HepG2 (cell line): ENCODE results near the gene YY1. TPM values are rescaled to one million over a fixed set of nuclear protein-coding genes. Genes with fewer than 3 reads are reported as not detected.

Source experiments
- CENPT ChIP-seq: sonication (generic); formaldehyde crosslinking; IDR thresholded peaks from 2 replicates; pipeline ENCODE4 v1.8.0; 2022; ENCODE audit warnings: low read depth, mild to moderate bottlenecking, moderate library complexity, missing genetic modification reagents
- MAZ ChIP-seq, 2 experiments: sonication (generic) in 1 of 2; formaldehyde crosslinking in 1 of 2; IDR thresholded peaks; 2 replicates each; pipeline versions ENCODE4 v1.5.0 to v1.6.1; 2012 to 2020; ENCODE audit warnings: low read depth in 2 of 2, mild to moderate bottlenecking in 2 of 2, borderline replicate concordance in 1 of 2, improper control_type of control experiment in 1 of 2, low read length in 1 of 2, missing genetic modification reagents in 1 of 2, moderate library complexity in 1 of 2
- NR2F6 ChIP-seq, 2 experiments: IDR thresholded peaks; 2 replicates each; pipeline ENCODE4 v1.6.1; 2016; ENCODE audit warnings: antibody characterized with exemption in 1 of 2, mild to moderate bottlenecking in 1 of 2
- REPIN1 ChIP-seq: sonication (generic); formaldehyde crosslinking; IDR thresholded peaks from 2 replicates; pipeline ENCODE4 v1.8.0; 2022; ENCODE audit warnings: missing genetic modification reagents, low read depth, mild to moderate bottlenecking, borderline replicate concordance
- SALL1 ChIP-seq: sonication (generic); formaldehyde crosslinking; IDR thresholded peaks from 2 replicates; pipeline ENCODE4 v1.8.0; 2022; ENCODE audit warnings: mild to moderate bottlenecking, missing genetic modification reagents
- SETDB1 ChIP-seq: sonication (generic); formaldehyde crosslinking; IDR thresholded peaks from 2 replicates; pipeline ENCODE4 v1.5.1; 2020; ENCODE audit warnings: missing genetic modification reagents, mild to moderate bottlenecking, borderline replicate concordance
- SP1 ChIP-seq, 2 experiments: fragments of 450-650 bp in 1 of 2; sonication (generic) in 1 of 2; formaldehyde crosslinking in 1 of 2; IDR thresholded peaks; 2 replicates each; pipeline versions ENCODE4 v1.4.0 to v1.6.1; 2016 to 2020; ENCODE audit warnings: missing genetic modification reagents in 1 of 2
- SPEN ChIP-seq: sonication (generic); formaldehyde crosslinking; IDR thresholded peaks from 2 replicates; pipeline ENCODE4 v1.5.1; 2020; ENCODE audit warnings: low read depth, mild to moderate bottlenecking, missing genetic modification reagents
- THYN1 ChIP-seq: sonication (generic); formaldehyde crosslinking; IDR thresholded peaks from 2 replicates; pipeline ENCODE4 v1.8.1; 2023; ENCODE audit warnings: low read depth, mild to moderate bottlenecking, moderate library complexity, missing genetic modification reagents, borderline replicate concordance
- ZNF263 ChIP-seq: sonication (generic); formaldehyde crosslinking; IDR thresholded peaks from 2 replicates; pipeline ENCODE4 v1.4.0; 2020; ENCODE audit warnings: missing genetic modification reagents
- ZNF546 ChIP-seq: sonication (generic); formaldehyde crosslinking; conservative IDR thresholded peaks from 2 replicates; pipeline ENCODE4 v1.8.1; 2023; ENCODE audit warnings: mild to moderate bottlenecking, missing genetic modification reagents
- ZNF598 ChIP-seq: sonication (generic); formaldehyde crosslinking; IDR thresholded peaks from 2 replicates; pipeline ENCODE4 v1.5.1; 2020; ENCODE audit warnings: mild to moderate bottlenecking, missing genetic modification reagents, borderline replicate concordance
- ZNF607 ChIP-seq: sonication (generic); formaldehyde crosslinking; IDR thresholded peaks from 2 replicates; pipeline ENCODE4 v1.5.1; 2020; ENCODE audit warnings: missing genetic modification reagents, mild to moderate bottlenecking, borderline replicate concordance
- polyA plus RNA-seq, 8 experiments: library from polyadenylated mRNA; depleted of rRNA in 3 of 8; stranded (reverse) in 7 of 8; unstranded in 1 of 8; fragments of >200 nt; fragmentation: Illumina TruSeq in 4 of 8; extraction: Trizol in 4 of 8; gene quantifications; 2 replicates each; pipeline versions ENCODE4 v1.2.1 to v1.2.3, GENCODE V29; 2011 to 2016; ENCODE audit warnings: low read depth in 4 of 8, missing spikeins in 1 of 8, mixed read lengths in 1 of 8; ENCODE audit not compliant: insufficient read depth in 1 of 8
- total RNA-seq, 5 experiments: library from RNA; depleted of rRNA; stranded (reverse); fragments of >200 nt; fragmentation: Illumina TruSeq; extraction: Trizol; gene quantifications; 2 replicates each; pipeline ENCODE4 v1.2.3, GENCODE V29; 2016; ENCODE audit warnings: low read depth in 1 of 5
- TF ChIP-seq, protein P1 (sequence below): conservative IDR thresholded peaks from 2 replicates; pipeline ENCODE4 v1.6.1; 2018; ENCODE audit warnings: missing genetic modification reagents
- TF ChIP-seq, protein P2 (sequence below): sonication (generic); formaldehyde crosslinking; IDR thresholded peaks from 2 replicates; pipeline ENCODE4 v1.5.0; 2020; ENCODE audit warnings: missing genetic modification reagents
- TF ChIP-seq, protein P3 (sequence below): sonication (generic); formaldehyde crosslinking; IDR thresholded peaks from 2 replicates; pipeline ENCODE4 v1.5.1; 2020; ENCODE audit warnings: missing genetic modification reagents, mild to moderate bottlenecking, borderline replicate concordance
- TF ChIP-seq, protein P4 (sequence below): sonication (generic); formaldehyde crosslinking; IDR thresholded peaks from 2 replicates; pipeline ENCODE4 v1.8.0; 2022; ENCODE audit warnings: mild to moderate bottlenecking, missing genetic modification reagents
- TF ChIP-seq, protein P5 (sequence below): sonication (generic); formaldehyde crosslinking; conservative IDR thresholded peaks from 2 replicates; pipeline ENCODE4 v1.4.0; 2020; ENCODE audit warnings: missing genetic modification reagents
- TF ChIP-seq, protein P6 (sequence below): IDR thresholded peaks from 2 replicates; pipeline ENCODE4 v1.6.1; 2016; ENCODE audit warnings: low read depth

YY1 gene
- total and polyA plus RNA-seq, 2 of the 13 experiments (the other 11 are each of a cell fraction or from before 2014, with no cell fraction given): 29.4 to 68.1 TPM

DNA sequence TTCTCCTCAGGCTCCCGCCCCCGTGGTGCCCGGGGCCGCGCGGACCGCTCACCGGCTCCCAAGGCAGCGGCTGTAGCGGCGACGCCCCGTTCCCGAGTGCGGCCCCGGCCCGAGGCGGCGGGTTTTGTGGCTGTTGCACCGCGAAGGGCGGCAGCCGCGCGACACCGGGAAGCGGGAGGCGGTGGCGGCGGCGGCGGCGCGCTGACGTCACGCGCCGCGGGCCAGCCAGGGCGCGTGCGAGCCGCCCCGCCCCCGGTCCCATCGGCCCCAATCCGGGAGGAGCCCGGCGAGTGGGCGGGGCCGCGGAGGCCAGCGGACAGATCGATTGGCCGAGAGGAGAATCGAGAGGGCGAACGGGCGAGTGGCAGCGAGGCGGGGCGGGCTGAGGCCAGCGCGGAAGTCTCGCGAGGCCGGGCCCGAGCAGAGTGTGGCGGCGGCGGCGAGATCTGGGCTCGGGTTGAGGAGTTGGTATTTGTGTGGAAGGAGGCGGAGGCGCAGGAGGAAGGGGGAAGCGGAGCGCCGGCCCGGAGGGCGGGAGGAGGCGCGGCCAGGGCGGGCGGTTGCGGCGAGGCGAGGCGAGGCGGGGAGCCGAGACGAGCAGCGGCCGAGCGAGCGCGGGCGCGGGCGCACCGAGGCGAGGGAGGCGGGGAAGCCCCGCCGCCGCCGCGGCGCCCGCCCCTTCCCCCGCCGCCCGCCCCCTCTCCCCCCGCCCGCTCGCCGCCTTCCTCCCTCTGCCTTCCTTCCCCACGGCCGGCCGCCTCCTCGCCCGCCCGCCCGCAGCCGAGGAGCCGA lies at the start of gene YY1 (continued):
- TF ChIP-seq ZNF263 (CRISPR knock-in tag) (no peak), NR2F6 (IDR thresholded peaks at IDR 0.05) (no peak), NR2F6 (CRISPR knock-in tag; IDR thresholded peaks at IDR 0.05) (no peak), ZNF607 (CRISPR knock-in tag) (peak; percentile 63; the same call in 1 of the 2 replicates), CENPT (CRISPR knock-in tag) (no peak), ZNF598 (CRISPR knock-in tag) (no peak), SPEN (CRISPR knock-in tag) (peak; percentile 29; the same call in 1 of the 2 replicates), SETDB1 (no peak), ZNF546 (CRISPR knock-in tag) (0 out of 2 replicates have a peak, but pooled peaks have one; percentile 52), SALL1 (CRISPR knock-in tag) (peak; percentile 49; the same call in 1 of the 2 replicates), REPIN1 (CRISPR knock-in tag) (no peak), MAZ (IDR thresholded peaks at IDR 0.05; ENCODE audit: borderline replicate concordance, low read depth, low read length) (peak; percentile 14), MAZ (CRISPR knock-in tag; IDR thresholded peaks at IDR 0.05; ENCODE audit: low read depth) (no peak), THYN1 (CRISPR knock-in tag) (no peak), SP1 (IDR thresholded peaks at IDR 0.05) (no peak; the same call in 1 of the 2 replicates), SP1 (CRISPR knock-in tag; IDR thresholded peaks at IDR 0.05) (peak; percentile 89)
- TF ChIP-seq, protein P1, sequence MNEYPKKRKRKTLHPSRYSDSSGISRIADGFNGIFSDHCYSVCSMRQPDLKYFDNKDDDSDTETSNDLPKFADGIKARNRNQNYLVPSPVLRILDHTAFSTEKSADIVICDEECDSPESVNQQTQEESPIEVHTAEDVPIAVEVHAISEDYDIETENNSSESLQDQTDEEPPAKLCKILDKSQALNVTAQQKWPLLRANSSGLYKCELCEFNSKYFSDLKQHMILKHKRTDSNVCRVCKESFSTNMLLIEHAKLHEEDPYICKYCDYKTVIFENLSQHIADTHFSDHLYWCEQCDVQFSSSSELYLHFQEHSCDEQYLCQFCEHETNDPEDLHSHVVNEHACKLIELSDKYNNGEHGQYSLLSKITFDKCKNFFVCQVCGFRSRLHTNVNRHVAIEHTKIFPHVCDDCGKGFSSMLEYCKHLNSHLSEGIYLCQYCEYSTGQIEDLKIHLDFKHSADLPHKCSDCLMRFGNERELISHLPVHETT: peak; percentile 63; the same call in 1 of the 2 replicates
- TF ChIP-seq, protein P2, sequence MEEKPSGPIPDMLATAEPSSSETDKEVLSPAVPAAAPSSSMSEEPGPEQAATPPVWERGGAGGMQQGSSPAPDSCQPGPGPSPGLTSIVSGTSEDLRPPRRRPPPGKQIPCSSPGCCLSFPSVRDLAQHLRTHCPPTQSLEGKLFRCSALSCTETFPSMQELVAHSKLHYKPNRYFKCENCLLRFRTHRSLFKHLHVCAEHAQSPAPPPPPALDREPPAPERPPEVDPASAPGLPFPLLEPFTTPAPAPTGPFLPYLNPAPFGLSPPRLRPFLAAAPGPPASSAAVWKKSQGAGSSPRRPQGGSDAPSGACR (CRISPR knock-in tag): no peak
- TF ChIP-seq, protein P3, sequence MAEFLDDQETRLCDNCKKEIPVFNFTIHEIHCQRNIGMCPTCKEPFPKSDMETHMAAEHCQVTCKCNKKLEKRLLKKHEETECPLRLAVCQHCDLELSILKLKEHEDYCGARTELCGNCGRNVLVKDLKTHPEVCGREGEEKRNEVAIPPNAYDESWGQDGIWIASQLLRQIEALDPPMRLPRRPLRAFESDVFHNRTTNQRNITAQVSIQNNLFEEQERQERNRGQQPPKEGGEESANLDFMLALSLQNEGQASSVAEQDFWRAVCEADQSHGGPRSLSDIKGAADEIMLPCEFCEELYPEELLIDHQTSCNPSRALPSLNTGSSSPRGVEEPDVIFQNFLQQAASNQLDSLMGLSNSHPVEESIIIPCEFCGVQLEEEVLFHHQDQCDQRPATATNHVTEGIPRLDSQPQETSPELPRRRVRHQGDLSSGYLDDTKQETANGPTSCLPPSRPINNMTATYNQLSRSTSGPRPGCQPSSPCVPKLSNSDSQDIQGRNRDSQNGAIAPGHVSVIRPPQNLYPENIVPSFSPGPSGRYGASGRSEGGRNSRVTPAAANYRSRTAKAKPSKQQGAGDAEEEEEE (CRISPR knock-in tag): no peak
- TF ChIP-seq, protein P4, sequence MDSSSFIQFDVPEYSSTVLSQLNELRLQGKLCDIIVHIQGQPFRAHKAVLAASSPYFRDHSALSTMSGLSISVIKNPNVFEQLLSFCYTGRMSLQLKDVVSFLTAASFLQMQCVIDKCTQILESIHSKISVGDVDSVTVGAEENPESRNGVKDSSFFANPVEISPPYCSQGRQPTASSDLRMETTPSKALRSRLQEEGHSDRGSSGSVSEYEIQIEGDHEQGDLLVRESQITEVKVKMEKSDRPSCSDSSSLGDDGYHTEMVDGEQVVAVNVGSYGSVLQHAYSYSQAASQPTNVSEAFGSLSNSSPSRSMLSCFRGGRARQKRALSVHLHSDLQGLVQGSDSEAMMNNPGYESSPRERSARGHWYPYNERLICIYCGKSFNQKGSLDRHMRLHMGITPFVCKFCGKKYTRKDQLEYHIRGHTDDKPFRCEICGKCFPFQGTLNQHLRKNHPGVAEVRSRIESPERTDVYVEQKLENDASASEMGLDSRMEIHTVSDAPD (CRISPR knock-in tag): no peak
- TF ChIP-seq, protein P5, sequence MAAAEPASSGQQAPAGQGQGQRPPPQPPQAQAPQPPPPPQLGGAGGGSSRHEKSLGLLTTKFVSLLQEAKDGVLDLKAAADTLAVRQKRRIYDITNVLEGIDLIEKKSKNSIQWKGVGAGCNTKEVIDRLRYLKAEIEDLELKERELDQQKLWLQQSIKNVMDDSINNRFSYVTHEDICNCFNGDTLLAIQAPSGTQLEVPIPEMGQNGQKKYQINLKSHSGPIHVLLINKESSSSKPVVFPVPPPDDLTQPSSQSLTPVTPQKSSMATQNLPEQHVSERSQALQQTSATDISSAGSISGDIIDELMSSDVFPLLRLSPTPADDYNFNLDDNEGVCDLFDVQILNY (CRISPR knock-in tag): no peak
- TF ChIP-seq, protein P6, sequence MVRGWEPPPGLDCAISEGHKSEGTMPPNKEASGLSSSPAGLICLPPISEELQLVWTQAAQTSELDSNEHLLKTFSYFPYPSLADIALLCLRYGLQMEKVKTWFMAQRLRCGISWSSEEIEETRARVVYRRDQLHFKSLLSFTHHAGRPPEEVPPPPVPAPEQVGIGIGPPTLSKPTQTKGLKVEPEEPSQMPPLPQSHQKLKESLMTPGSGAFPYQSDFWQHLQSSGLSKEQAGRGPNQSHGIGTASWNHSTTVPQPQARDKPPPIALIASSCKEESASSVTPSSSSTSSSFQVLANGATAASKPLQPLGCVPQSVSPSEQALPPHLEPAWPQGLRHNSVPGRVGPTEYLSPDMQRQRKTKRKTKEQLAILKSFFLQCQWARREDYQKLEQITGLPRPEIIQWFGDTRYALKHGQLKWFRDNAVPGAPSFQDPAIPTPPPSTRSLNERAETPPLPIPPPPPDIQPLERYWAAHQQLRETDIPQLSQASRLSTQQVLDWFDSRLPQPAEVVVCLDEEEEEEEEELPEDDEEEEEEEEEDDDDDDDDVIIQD (CRISPR knock-in tag): 0 out of 2 replicates have a peak, but pooled peaks have one; percentile 25
